NCI-H1417 (cell line): ENCODE measurements around the gene DENND2D.

Source experiments
- DNase-seq, 3 experiments: peaks; one replicate each; lab custom pipeline; 2025; lab: John Stamatoyannopoulos, UW

The DENND2D gene

DNA sequence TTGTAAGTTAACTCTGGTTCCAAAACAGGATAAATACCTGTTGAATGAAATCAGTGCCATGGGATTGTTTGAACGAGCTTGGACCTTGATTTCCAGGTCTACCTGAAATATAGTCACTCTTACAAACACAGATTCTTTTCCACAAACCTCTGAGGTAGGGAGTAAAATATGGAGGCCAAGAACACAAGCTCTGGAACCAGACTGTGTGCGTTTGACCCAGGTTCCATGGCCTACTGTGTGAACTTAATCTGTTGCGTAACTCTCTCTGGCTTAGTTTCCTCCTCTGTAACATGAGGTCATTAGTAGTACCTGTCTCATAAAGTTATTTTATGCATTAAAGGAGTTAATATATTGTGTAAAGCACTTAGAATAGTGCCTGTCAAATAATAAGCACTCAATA lies 25.1 kb downstream of the DENND2D start:
- DNase-seq = no peak

DNA sequence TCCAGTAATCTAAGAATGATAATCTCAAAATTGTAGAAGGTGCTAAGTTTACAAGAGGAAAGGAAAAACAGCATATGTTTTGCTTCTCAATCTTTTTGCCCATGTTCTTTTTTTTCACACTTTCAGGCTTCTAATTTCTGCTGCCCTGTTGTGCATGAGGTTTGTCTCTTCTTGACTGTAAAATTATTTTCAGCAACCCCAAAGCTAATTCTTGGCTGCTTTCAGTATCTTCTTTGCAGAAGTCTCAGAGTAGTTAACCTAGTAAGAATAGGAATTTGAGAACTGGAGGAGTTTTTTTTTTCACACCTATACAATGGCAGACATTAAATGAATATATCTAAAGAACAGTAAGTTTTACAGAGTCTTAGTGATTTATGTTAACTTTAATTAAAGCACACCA lies 26.4 kb downstream of the DENND2D start:
- no peak for DNase-seq

DNA sequence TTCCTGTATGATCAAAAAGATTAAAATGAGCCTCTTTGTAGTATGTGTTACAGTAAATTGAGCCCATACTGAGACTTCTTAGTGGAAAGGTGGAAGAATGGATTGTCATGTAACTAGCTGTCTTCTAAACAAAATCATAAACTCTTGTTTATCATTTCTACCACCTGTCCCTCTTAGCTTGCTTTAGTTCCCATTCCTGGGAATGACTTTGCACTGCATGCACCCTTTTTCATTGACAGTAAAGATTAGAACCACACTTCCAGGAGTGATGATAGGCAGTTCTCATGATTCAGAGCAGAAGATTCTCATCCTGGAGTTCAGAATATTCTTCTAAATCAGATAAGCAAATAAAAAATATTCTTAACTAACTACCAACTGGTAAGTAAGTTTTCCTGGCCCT lies 28.0 kb downstream of the DENND2D start:
- DNase-seq = no peak

DNA sequence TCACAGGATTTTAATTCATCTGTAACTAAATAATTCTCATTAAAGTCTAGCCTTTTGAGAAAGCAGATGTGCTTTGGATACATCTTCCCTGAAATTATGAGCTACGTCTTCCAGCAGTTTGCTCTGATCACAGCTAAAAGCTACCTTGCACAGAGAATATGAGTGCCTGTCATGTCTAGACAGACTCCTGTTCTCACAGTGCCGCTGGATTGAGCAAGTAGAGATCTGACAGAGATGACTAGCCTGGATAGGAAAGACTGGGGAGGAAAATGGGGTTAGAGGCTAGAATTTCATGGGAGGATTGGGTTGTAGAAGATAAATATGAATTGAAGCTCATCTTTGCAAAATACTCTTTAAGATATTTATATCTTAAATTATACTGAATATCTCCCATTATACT lies 36.3 kb downstream of the DENND2D start:
- DNase-seq = no peak

DNA sequence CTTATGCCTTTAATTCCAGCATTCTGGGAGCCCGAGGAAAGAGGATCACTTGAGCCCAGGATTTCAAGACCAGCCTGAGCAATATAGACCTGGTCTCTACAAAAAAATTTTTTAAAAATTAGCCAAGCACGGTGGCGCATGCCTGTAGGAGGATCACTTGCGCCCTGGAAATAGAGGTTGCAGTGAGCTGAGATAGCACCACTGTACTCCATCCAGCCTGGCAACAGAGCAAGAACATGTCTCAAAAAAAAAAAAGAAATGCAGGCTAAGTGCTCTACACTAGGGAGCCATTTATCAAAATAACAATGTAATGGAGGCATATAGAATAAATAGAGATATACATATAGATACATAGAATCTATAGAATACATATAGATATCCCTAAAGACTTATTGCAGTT lies 37.1 kb downstream of the DENND2D start:
- no peak for DNase-seq

DNA sequence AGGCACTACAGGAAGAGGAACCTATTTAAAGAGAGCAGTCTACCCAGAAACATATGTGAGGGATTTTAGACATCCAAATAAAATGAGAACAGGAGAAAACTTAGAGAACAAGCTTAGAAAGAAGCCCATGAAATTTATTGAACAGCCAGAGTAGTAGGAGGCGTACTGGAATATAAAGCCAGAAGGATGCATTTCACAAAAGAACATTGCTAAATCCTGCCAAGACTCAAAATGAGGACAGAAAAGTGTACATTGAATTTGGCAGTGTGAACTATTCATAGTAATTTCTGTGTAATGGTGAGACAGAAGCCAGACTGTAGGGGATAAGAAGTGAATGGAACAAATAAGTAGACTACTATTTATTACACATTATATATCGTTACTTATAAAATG lies 38.0 kb downstream of the DENND2D start:
- DNase-seq = no peak

DNA sequence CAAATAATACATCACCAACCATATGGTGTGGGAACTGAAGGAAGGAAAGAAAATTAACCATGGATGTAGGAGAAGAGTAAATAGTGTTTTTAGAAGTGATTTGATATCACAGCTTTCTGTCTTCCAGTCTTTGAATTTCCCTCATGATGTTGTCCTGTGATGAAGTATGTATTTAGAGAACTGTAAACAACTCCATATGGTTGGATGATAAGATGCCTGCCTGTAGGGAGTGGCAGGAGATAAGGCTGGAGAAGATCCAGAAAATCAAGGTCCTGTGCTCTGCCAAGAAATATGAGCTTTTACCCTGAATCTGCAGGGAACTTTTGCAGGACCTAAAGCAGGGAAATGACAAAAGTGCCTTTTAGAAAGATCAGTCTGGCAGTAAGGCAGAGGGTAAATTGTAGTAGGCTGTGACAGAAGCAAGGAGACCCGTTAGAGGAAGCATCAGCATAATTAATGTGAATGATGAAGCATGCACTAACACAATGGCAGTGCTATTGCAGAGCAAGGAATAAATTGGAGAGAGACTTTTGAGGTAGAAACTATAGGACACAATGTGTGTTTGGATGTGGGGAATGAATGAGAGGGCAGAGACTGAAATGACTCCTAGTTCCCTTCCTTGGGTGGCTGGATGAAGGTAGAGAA lies 38.5 kb downstream of the DENND2D start:
- no peak for DNase-seq

DNA sequence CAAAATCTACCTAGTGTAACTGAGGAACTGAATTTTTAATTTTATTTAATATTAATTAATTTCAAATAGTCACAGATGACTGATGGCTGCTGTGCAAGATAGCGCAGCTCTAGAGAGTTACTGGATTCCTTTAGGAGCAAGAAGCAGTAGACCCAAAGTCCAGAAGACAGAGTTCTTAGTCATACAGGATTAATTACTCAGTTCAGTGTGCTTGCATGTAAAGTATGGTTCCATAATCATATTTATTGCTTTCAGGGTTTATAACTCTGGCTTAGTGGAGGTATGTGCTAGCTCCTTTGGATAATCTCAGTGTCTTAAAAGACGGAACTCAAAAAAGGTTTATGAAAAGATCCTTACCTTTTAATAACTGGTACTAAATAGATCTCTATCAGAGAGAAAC lies 43.0 kb downstream of the DENND2D start:
- no peak for DNase-seq

DNA sequence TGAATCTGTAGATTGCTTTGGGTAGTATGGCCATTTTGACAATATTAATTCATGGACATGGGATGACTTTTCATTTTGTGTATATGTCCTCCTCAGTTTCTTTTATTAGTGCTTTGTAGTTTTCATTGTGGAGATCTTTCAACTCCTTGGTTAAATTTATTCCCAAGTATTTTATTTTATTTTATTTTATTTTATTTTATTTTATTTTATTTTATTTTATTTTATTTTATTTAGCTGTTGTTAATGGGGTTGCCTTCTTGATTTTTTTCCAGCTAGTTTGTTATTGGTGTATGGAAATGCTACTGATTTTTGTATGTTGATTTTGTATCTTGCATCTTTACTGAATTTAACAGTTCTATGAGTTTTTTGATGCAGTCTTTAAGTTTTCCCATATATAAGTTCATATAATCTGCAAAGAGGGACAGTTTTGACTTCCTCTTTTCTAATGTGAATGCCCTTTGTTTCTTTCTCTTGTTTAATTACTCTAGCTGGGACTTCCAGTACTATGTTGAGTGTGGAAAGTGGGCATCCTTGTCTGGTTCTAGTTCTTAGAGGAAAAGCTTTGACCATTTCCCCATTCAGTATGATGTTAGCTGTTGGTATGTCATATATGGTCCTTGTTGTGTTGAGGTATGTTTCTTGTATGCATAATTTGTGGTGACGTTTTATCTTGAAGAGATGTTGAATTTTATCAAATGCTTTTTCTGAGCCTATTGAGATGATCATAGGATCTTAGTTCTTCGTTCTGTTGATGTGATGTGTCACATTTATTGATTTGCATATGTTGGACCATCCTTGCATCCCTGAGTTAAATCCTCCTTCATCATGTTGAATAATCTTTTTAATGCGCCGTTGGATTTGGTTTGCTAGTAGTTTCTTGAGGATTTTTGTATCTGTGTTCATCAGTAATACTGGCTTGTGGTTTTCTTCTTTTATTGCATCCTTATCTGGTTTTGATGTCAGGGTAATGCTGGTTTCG lies 46.1 kb downstream of the DENND2D start:
- no peak for DNase-seq

DNA sequence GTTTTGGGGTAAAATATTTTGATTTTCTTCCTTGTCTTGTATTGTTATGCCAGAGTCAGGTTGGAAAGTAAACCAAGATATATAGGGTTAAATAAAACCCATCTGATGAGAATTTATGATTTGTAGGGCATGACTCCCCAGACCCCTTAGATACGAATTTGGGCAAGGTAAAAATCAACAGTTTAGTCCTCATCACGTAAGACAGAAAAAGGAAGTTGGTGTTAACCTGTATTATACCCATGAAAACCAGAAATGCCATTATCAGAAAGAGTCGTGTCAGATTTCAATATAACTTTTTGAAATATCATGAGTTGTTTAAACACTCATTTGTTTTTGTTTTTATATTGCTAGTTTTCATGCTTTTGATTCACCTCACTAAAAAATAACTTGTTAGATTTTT lies 48.6 kb downstream of the DENND2D start:
- DNase-seq = no peak

DNA sequence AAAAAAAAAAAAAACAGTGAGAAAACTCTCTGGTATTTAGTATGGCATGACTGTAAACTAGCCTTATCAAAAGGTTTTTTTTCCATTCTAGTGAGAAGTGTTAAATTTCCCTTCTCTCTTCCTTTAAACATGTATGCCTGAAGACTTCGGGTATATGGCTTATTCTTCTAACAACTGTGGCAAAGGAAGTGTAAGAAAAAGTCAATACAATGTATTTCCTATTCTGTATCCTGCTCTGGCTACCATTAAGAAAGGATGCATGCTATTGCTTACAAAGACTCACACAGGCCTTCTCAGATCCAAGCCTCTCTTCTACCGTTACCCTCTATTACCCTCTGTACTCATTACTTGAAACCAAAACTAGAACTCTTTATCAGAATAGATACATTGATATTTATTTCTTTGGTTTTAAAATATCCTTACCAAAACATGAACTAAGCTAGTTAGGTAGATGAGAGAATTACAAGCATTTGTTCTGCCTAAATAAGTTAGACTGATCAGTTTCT lies 52.0 kb downstream of the DENND2D start:
- no peak for DNase-seq

DNA sequence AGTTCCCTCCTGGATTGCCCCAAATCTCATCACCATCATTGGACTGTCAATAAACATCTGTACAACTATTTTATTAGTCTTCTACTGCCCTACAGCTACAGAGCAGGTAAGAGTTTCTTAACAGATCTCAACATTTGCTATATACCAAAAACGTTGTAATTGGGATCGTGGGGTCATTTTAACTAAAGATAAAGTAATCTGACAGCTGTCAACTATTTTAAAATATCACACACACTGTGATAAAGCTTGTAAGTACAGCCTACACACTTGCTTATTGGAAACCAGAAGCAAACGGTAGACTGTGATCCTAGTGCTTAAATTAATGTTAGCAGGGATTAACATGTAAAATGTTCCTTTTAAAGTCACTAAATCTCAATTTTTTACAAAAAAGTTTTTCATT lies 52.5 kb downstream of the DENND2D start:
- no peak for DNase-seq

DNA sequence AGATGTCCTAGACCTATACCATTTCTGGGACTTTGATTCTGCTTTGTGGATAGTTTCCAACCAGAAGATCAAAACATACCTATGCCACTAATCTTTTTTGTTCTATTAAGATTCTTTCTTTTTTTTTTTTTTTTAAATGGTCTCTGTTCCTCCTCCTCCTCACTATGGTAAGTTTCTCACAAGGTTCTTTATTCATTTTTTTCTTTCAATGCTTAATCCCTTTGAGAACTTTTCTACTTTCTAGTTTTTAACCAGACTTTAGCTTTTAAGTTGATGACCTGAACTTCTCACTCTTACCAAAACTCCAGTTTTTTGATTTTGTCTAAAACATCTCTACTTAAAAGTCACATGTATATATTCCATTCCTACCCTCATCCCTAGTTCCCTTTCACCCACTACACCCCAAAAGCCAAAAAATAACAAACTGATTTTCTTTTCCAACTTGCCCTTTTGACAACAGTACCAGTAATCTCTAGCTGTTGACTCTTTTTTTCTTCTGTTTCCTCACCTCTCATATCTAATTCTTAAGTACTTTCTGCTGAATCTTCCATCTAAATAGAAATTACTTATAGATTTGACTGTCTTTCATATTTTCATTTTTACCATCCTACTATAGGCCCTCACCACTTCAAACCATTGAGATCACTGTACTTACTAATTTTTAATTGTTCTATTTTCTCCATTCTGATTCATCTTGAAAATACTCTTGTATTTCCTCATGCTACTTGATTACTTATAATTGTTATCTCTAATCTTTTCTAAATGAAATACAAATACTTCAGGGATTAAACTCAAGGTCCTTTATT lies 54.3 kb downstream of the DENND2D start:
- no peak for DNase-seq

DNA sequence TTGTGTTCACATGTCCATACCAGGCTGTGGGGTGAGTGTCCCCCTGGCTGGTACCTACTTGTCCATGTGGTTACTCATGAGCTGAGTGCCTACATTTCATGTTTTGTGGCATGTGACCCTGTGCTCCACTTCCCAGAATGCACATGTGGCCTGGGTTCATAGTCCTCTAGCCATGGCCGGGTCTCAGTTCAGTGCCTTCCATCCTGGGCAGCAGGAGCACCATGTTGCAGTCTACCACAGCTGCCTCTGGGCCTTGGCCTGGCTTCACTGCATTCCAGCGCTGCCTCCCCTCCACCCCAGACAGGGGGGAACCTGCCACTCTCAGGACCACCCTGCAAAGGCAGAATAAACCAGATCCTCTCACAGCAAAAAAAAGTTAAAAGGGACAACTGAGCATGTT lies 54.9 kb downstream of the DENND2D start:
- no peak for DNase-seq

DNA sequence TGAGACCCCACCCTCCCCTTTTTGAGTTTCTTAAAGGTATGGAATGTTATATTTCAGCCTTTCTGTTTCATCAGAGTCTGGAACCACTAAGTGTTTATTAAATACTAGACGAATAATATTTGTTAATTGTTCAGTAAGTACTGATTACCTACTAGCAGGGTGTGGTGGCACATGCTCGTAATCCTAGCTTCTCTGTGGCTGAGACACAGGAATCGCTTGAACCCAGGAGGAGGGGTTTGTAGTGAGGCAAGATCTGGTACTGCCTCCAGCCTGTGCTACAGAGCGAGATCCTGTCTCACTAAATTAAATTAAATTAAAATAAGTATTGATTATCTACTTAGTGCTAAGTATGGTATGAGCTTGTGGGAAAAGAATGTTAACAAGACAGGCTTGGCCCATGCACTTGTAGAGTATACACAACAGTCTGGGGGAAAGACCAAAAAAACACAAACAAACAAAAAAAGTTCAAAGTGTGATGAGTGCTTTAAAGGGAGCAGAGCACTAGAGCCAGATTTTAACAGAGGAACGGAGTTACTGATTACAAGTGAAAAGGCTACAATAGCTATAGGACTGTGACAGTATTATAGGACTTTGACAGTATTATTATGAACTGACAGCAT lies 58.0 kb downstream of the DENND2D start:
- DNase-seq = no peak

DNA sequence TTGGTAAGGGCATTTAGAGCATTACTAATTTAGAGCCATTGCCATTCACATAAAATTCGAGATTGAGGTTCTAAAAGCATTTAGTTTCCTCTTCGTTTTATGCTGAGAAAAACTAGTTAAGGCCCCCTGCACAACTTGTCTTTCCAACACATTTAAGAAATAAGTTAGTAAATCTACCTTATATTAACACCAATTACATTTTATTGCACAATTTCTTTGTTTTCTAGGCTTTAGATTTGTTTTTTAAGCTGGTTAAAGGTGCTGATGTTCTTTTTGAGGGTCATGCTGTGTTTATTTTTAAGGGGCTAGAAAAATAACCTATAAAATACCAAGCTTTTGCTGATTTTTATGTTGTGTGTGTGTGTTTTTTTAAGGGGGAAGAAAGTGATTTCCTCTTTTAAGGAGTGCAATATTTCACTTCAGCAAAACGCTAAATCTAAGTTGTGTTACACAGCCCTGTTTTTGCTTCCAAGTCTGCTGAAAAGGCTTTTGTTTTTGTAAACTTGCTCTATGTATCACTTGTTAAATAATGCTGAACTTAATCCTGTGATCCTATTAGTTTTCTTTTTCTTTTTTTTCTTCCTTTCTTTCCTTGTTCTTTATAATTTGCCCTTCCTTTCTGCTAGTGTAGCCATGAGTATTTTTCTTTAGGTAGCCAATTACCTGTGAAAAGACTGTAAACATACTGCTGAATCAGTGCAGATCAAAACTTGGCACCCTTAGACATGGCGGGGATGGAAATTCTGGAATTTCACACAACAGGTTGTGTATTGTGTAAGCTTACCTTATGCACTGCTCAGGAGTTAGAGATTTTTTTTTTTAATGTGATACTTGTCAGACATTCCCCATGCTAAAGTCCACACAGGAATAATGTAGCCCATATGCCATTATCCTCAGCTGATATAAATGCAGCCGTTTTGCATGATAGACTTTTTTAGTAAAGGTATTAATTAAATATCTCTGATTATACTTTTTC lies 58.9 kb downstream of the DENND2D start:
- DNase-seq = no peak

DNA sequence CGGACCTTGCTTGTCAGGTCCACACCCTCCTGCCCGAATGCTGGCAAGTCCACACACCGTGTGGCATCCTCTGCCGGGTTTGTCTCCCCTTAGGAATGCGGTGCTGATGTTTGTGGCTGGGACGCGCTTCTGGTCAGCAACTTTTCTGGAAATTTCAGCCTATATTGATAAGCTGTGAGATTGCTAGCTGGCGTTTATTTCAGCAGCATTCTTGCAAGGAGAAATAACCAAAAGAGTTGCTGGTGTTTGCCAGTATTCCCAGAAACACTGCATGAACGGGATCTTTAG lies 59.8 kb downstream of the DENND2D start:
- DNase-seq = no peak

DNA sequence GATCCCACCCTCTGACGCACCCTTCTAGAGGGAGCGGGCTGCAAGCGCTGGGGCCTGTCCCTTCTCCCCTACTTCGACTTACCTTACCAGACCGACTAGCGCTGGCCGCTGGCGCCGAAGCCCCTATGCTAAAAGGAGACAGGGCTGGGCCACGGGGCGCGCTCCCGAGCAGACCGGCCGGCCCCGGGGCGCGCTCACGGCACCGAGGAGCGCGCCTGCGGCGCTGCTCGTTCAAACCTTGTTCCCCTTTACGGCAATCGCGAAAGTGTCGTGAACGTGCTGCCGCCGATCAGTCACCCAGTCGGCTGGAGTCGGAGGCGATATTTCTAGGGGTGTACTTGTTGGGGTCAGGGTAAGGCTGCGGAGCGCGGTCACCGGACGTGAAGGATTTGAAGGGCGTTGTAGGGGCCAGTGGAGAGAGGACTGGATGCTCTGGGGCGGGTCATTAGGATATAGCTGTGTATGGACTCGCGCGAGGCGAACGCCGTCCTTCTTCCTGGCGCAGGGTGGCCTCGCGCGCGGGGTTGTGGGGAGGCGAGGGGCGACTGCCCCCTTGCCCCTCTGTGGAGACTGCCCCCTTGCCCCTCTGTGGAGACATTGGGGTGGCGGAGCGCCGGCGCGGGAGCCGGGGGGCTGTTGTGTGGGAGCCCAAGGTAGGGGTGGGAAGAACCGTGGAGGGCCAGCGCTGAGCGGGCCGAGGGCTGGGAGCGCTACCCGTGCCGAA lies 60.3 kb downstream of the DENND2D start, which contains the start of the genes CEPT1 and DRAM2:
TSS of gene CEPT1 (plus strand) at position 268 of the 724 bp plus-strand sequence. CDS start 7,492 bp downstream, outside the sequence.
TSS of gene DRAM2 (minus strand) at position 138 of the 724 bp plus-strand sequence. CDS start 8,539 bp downstream, outside the sequence.
- DNase-seq = peak; percentile 94 to 96 (median 96)

DNA sequence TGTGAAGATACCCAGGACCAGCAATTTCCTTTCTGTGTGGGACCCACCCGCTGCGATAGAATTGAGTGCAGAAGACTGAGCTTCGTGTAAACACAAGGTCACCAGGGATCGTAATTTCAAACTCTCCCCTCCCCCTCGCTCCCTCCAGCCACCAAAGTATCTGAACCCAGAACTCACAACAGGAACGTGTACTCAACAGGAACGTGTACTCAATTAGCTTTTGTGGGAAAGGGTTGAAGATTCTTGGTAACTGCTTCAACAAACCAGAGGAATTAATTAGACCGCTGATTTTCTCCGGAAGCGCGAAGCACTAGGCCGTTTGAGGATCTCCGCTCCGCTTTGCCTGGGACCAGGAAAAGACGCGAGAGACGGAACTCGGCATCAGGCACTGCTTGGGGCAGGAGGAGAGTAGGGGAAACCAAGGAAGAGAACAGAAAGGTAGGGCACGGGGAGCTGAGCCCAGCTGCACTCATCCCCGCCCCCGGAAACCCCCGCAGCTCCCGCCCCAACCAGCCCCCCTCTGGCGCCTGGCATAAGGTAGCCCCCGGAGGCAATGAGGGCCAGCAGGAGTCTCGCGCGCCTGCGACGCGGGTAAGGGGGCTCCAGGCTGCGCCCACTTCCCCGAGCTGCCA lies 61.0 kb downstream of the DENND2D start:
- peak; percentile 63 to 93 (median 88) for DNase-seq
